Prostate gland (tissue), 2 donors: ENCODE data around the gene PYROXD2. TPM values are rescaled to one million over a fixed set of nuclear protein-coding genes. Genes with fewer than 3 reads are reported as not detected.

Experiments
- DNase-seq: peaks from one replicate; pipeline ENCODE4 v3.0.0-alpha.2; 2019; ENCODE audit warnings: low spot score
- H3K27ac ChIP-seq, 2 donors: fragments of 200-600 bp; sonication (generic); 2 replicates each; pipeline ENCODE4 v1.5.1; 2017 to 2019
- H3K27me3 ChIP-seq: fragments of 200-600 bp; sonication (generic); replicated peaks from 2 replicates; pipeline ENCODE4 v1.5.1; 2019; ENCODE audit not compliant: insufficient read depth
- H3K36me3 ChIP-seq, 2 donors: fragments of 200-600 bp; sonication (generic); 1 replicate in 1 of 2; 2 replicates in 1 of 2; pipeline versions ENCODE4 v1.5.1 to v1.8.1; 2017 to 2019
- H3K4me1 ChIP-seq: fragments of 200-600 bp; sonication (generic); replicated peaks from 2 replicates; pipeline ENCODE4 v1.5.1; 2019
- H3K4me3 ChIP-seq, 2 donors: fragments of 200-600 bp; sonication (generic); 2 replicates each; pipeline ENCODE4 v1.5.1; 2017 to 2019
- H3K9me3 ChIP-seq: fragments of 200-600 bp; sonication (generic); 2 replicates; pipeline ENCODE4 v1.5.1; 2017
- CTCF ChIP-seq, 4 experiments: fragments of 200-600 bp in 2 of 4; fragments of 450-650 bp in 2 of 4; sonication (generic) in 2 of 4; IDR thresholded peaks; 1 replicate in 3 of 4; 2 replicates in 1 of 4; pipeline ENCODE4 v1.5.1; 2016 to 2019; ENCODE audit warnings: antibody characterized with exemption in 4 of 4, mild to moderate bottlenecking in 2 of 4, moderate library complexity in 2 of 4
- POLR2A ChIP-seq: fragments of 450-650 bp; IDR thresholded peaks from one replicate; pipeline ENCODE4 v1.6.1; 2016; ENCODE audit warnings: antibody characterized with exemption, mild to moderate bottlenecking
- POLR2AphosphoS5 ChIP-seq: sonication (generic); formaldehyde crosslinking; IDR thresholded peaks from one replicate; pipeline ENCODE4 v1.6.1; 2017; ENCODE audit warnings: antibody characterized with exemption
- WGBS: methylation state at CpG from one replicate; pipeline ENCODE4 v1.1.5; 2018; 5-methylcytosine and 5-hydroxymethylcytosine counted together
- intact Hi-C: fragments of 100-400 bp; cut with DNase I; formaldehyde crosslinking; loops from one replicate; pipeline ENCODE4 v1.14.2; 2022
- total RNA-seq, 2 donors: library from RNA; depleted of rRNA; stranded (reverse); fragments of >200 nt; gene quantifications; one replicate each; pipeline ENCODE4 v1.1.0, GENCODE V29; 2016

Gene PYROXD2
- total RNA-seq, 2 donors from 2014 or later: 15.0 to 21.6 TPM

- H3K27ac ChIP-seq: no peak overlapping the region
- WGBS: 70% methylated on average over 7 of the region's 7 CpGs
- H3K9me3 ChIP-seq: no peaks in the 10 kb centered on the region
- H3K27me3 ChIP-seq: no peaks in the 10 kb centered on the region
- no peak for TF ChIP-seq CTCF (IDR thresholded peaks at IDR 0.05)
- TF ChIP-seq POLR2AphosphoS5: no peak
- TF ChIP-seq POLR2A: no peak
- intact Hi-C loops: no loop called here
- no peaks in the 10 kb centered on the region for H3K36me3 ChIP-seq
- H3K4me1 ChIP-seq: no peaks in the 10 kb centered on the region
- no peak overlapping the region for H3K4me3 ChIP-seq
- no peak for DNase-seq
Measured at GRCh38 chr10:98402478-98402877, 12.5 kb downstream of the PYROXD2 start.

- WGBS: 91% methylated on average over 2 of the region's 2 CpGs
- Histone ChIP-seq H3K27me3 (no peaks in the 10 kb centered on the region), H3K4me1 (no peaks in the 10 kb centered on the region), H3K9me3 (no peaks in the 10 kb centered on the region), H3K27ac (no peak overlapping the region), H3K4me3 (no peak overlapping the region), H3K36me3 (no peaks in the 10 kb centered on the region)
- TF ChIP-seq POLR2AphosphoS5 (no peak), CTCF (IDR thresholded peaks at IDR 0.05) (no peak), POLR2A (no peak)
- intact Hi-C loops: no loop called here
- no peak for DNase-seq
Measured at GRCh38 chr10:98400482-98400881, 14.5 kb downstream of the PYROXD2 start.

DNA sequence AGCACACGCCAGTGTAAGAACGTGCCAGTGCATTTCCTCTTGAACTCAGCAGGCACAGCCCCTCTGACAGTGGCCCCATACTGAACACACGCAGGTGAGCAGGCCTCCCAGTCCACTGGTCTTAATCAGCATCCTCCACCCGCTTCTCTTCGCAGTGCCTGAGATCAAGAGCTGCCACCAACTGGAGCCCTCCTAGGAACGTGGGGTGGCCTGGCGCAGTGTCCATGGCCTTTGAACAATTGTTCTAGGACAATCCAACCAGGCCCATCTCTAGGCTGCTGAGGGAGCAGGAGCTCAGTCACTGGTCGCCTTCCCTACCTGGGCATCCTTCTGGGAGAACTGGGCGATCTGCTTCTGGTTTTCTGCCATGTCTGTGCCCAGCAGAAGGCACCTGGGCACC lies 15.2 kb downstream of the PYROXD2 start:
- H3K4me3 ChIP-seq: no peak overlapping the region
- no peaks in the 10 kb centered on the region for H3K36me3 ChIP-seq
- H3K27ac ChIP-seq: no peak overlapping the region
- no peaks in the 10 kb centered on the region for H3K9me3 ChIP-seq
- WGBS: 79% methylated on average over 9 of the region's 9 CpGs
- H3K4me1 ChIP-seq: no peaks in the 10 kb centered on the region
- TF ChIP-seq POLR2AphosphoS5: no peak
- TF ChIP-seq CTCF (IDR thresholded peaks at IDR 0.05): no peak
- no peak for TF ChIP-seq POLR2A
- intact Hi-C loops: no loop called here
- DNase-seq: no peak
- H3K27me3 ChIP-seq: no peaks in the 10 kb centered on the region

DNA sequence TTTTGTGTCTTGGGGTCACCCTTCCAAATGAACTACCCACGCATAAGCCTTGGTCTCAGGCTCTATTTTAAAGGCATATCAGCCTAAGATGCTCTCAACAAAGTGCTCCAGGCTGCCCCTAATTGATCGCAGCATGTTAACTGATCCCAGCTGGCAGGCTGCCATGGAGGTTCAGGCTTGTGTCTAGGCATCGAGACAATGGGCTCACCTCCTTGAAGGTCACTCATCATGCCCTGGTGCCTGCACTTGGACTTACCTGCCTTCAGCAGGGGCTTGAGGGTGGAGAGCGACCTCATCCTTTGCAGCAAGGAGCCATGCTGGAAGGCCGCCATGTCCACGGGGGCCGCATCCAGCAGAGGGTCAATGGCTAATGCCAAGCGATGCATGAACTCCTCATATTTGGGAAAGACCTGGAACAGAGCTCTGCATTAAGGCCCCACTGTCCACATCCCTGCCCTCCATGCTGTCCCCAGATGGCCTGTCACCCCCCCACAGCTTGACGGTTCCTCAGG lies 17.8 kb downstream of the PYROXD2 start:
- no peak for DNase-seq
- Histone ChIP-seq H3K4me3 (no peak overlapping the region), H3K9me3 (no peaks in the 10 kb centered on the region), H3K27ac (no peak overlapping the region), H3K27me3 (no peaks in the 10 kb centered on the region), H3K4me1 (no peaks in the 10 kb centered on the region), H3K36me3 (no peaks in the 10 kb centered on the region)
- 90% methylated on average over 9 of the region's 9 CpGs for WGBS
- intact Hi-C loops: no loop called here
- TF ChIP-seq POLR2AphosphoS5: no peak
- no peak for TF ChIP-seq CTCF (IDR thresholded peaks at IDR 0.05)
- no peak for TF ChIP-seq POLR2A

- WGBS: 91% methylated on average over 6 of the region's 6 CpGs
- Histone ChIP-seq H3K4me1 (no peaks in the 10 kb centered on the region), H3K9me3 (no peaks in the 10 kb centered on the region), H3K27ac (no peak overlapping the region), H3K27me3 (no peaks in the 10 kb centered on the region), H3K36me3 (no peaks in the 10 kb centered on the region), H3K4me3 (no peak overlapping the region)
- intact Hi-C loops: no loop called here
- no peak for DNase-seq
- no peak for TF ChIP-seq POLR2A
- no peak for TF ChIP-seq CTCF (IDR thresholded peaks at IDR 0.05)
- no peak for TF ChIP-seq POLR2AphosphoS5
Measured at GRCh38 chr10:98396096-98397063, 18.6 kb downstream of the PYROXD2 start.
